Fibroblast of upper back skin (primary cell): Measurements from ENCODE around the gene SLC7A1.

ENCODE experiments used
- DNase-seq: peaks from one replicate; pipeline ENCODE4 v3.0.0-alpha.2; 2013

The SLC7A1 gene

GRCh38 chr13:29483623-29484022, 111.9 kb downstream of the SLC7A1 start:
- DNase-seq, result no peak

DNA sequence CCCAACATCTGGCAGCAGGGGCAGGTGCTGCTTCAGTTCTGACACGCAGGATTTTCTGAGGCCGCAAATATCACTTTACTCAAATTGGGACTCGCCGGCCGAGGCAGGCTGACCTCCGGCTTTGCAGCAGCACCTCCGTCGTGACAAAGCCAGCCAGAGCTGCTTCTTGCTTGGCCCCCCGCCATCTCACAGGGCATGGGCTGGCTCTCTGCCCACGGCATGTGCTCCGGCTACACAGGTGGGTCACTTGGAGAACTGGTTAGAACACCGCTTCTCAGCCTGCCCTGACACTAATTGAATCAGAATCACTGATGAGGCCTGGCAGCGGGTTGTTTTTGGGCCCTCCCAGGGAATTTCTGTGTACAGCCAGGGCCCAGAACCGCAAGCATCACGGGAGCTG, 112.3 kb downstream of the SLC7A1 start:
- DNase-seq, result no peak

DNA sequence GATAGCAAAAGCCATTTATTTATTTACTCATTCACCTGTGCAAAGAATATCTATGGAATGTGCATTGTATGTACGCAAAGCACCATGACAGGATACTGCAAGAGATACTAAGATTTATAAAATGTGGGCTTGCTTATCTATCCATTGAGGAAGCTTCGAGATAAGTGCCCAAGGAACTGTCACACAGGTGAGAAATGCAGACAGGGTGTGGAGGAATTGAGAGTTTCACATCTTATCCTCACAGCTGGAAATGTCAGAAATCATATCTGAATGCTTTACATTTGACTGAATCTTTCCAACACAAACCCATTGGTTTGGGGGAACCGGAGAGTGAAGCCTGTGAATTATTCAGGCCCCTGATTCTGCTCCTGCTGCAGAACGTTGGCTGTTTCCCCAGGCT, 113.0 kb downstream of the SLC7A1 start:
- no peak for DNase-seq

GRCh38 chr13:29481603-29482002, 113.9 kb downstream of the SLC7A1 start:
- no peak for DNase-seq

GRCh38 chr13:29480893-29481525, 114.5 kb downstream of the SLC7A1 start:
- DNase-seq, result no peak

GRCh38 chr13:29479716-29480492, 115.6 kb downstream of the SLC7A1 start:
- DNase-seq, result no peak

GRCh38 chr13:29476046-29476445, 119.4 kb downstream of the SLC7A1 start:
- DNase-seq, result no peak

DNA sequence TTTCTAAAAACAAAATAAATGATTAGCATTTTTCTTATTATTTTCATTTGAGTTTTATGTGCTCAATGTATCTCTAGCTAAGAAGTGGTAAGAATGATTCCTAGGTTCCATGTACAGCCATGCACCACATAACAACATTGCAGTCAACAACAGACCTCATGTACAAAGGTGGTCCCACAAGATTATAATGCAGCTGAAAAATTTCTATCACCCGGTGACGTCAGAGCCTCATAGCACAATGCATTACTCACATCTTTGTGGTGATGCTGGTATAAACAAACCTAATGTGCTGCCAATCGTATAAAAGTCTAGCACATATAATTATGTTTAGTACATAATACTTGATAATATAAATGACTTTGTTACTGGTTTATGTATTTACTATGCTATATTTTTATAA, 120.5 kb downstream of the SLC7A1 start:
- peak; percentile 79 for DNase-seq

DNA sequence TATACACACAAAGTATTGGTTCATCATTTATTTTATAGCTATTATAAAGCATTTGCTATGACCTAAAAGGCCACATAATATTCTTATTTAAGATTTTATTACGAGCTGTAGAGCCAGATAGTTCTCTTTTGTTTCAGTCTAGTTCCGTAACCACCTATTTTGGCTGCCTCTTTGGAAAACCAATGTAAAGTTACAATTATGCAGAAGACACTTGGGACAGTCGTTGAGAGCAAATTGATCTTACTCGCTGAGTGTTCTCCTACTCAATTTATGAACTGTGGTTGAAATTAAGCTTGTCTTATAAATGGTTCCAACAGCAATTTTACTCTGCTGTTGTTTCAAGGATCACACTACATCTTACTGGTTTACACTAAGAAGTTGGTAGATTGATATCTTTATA, 122.3 kb downstream of the SLC7A1 start:
- DNase-seq, result no peak

GRCh38 chr13:29472332-29472961, 123.0 kb downstream of the SLC7A1 start:
- peak; percentile 62 for DNase-seq

GRCh38 chr13:29471551-29471950, 123.9 kb downstream of the SLC7A1 start:
- no peak for DNase-seq

- peak; percentile 86 for DNase-seq
Observed at GRCh38 chr13:29465741-29466293, 129.7 kb downstream of the SLC7A1 start.

GRCh38 chr13:29464105-29464679, 131.3 kb downstream of the SLC7A1 start:
- no peak for DNase-seq

- DNase-seq, result peak; percentile 60
Observed at GRCh38 chr13:29459813-29460355, 135.6 kb downstream of the SLC7A1 start.
